Astrocyte (in vitro differentiated cells and primary cell): ENCODE results near the gene SUPT3H.

Experiments used
- EZH2 ChIP-seq: IDR thresholded peaks from 2 replicates; pipeline ENCODE4 v1.6.1; 2012; ENCODE audit warnings: mild to moderate bottlenecking, low read length, inconsistent platforms; ENCODE audit not compliant: insufficient read depth
- TF ChIP-seq, protein P1 (sequence below): IDR thresholded peaks from 2 replicates; pipeline ENCODE4 v1.5.1; 2011; ENCODE audit warnings: low read depth, mild to moderate bottlenecking, inconsistent platforms, low read length, moderate library complexity; ENCODE audit not compliant: insufficient read depth

DNA sequence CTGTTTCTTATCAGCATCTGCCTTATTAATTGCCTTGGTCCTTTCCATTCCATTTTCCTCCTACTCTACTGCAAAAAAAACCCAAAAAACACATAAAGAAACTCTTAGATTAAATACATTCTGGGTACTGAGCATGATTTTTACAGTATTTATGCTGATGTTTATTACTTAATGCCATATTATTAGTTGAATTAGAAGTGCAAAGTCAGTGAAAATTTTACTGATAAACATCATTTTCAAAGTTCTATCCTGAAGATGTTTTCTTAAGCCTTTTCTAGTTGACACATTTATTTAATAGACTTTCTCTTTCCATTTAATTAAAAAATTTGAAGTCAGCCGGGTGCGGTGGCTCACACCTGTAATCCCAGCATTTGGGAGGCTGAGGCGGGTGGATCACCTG is 285.6 kb downstream of the SUPT3H start:
- TF ChIP-seq, protein P1, sequence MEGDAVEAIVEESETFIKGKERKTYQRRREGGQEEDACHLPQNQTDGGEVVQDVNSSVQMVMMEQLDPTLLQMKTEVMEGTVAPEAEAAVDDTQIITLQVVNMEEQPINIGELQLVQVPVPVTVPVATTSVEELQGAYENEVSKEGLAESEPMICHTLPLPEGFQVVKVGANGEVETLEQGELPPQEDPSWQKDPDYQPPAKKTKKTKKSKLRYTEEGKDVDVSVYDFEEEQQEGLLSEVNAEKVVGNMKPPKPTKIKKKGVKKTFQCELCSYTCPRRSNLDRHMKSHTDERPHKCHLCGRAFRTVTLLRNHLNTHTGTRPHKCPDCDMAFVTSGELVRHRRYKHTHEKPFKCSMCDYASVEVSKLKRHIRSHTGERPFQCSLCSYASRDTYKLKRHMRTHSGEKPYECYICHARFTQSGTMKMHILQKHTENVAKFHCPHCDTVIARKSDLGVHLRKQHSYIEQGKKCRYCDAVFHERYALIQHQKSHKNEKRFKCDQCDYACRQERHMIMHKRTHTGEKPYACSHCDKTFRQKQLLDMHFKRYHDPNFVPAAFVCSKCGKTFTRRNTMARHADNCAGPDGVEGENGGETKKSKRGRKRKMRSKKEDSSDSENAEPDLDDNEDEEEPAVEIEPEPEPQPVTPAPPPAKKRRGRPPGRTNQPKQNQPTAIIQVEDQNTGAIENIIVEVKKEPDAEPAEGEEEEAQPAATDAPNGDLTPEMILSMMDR, result no peak
- no peak for TF ChIP-seq EZH2
